Measurements from ENCODE around the gene SLC6A3. TPM values are rescaled to one million over a fixed set of nuclear protein-coding genes. Genes with fewer than 3 reads are reported as not detected.

The SLC6A3 gene
- total and polyA plus RNA-seq, 4 donors: 0.30 to 1.1 (median 0.90) TPM

GRCh38 chr5:1418238-1418920 is 26.9 kb downstream of the SLC6A3 start:
- Histone ChIP-seq H3K36me3 (ENCODE audit: control insufficient read depth in 4 of 4, insufficient read depth in 4 of 4, low read length in 4 of 4) (no peaks in the 10 kb centered on the region), H3K9ac (ENCODE audit: insufficient read depth in 1 of 2, low read length in 2 of 2) (no peak overlapping the region), H3K27ac (ENCODE audit: low read depth in 1 of 2, low read length in 1 of 2) (no peak overlapping the region), H3K4me1 (ENCODE audit: control insufficient read depth in 5 of 5, insufficient read depth in 5 of 5, low read length in 5 of 5) (no peaks in the 10 kb centered on the region), H3K4me3 (no peak overlapping the region), H3K27me3 (ENCODE audit: control insufficient read depth in 3 of 3, insufficient read depth in 3 of 3, low read length in 2 of 3) (no peaks in the 10 kb centered on the region), H3K9me3 (ENCODE audit: control insufficient read depth in 4 of 4, insufficient read depth in 3 of 4, low read length in 3 of 4) (peaks cover 0 to 6% (median 0%) of the 10 kb centered on the region in 4 donors)
- TF ChIP-seq CTCF (IDR thresholded peaks at IDR 0.05; ENCODE audit: control extremely low read depth, extremely low read depth): no peak
- peak in 1 of 3 donors; percentile 19 for DNase-seq
- no peak for ATAC-seq (ENCODE audit: insufficient read depth, low FRiP score)
- 85 to 91% methylated on average over 2 of the region's 2 CpGs for WGBS, 2 donors

- H3K9me3 ChIP-seq (ENCODE audit: control insufficient read depth in 4 of 4, insufficient read depth in 3 of 4, low read length in 3 of 4): peaks cover 0 to 6% (median 0%) of the 10 kb centered on the region in 4 donors
- no peak for TF ChIP-seq CTCF (IDR thresholded peaks at IDR 0.05; ENCODE audit: control extremely low read depth, extremely low read depth)
- no peak for DNase-seq
- no peaks in the 10 kb centered on the region for H3K36me3 ChIP-seq (ENCODE audit: control insufficient read depth in 4 of 4, insufficient read depth in 4 of 4, low read length in 4 of 4)
- H3K27ac ChIP-seq (ENCODE audit: low read depth in 1 of 2, low read length in 1 of 2): no peak overlapping the region
- no peak overlapping the region for H3K9ac ChIP-seq (ENCODE audit: insufficient read depth in 1 of 2, low read length in 2 of 2)
- 72 to 83% methylated on average over 6 of the region's 6 CpGs for WGBS, 2 donors
- peaks cover 0 to 3% (median 0%) of the 10 kb centered on the region in 3 donors for H3K27me3 ChIP-seq (ENCODE audit: control insufficient read depth in 3 of 3, insufficient read depth in 3 of 3, low read length in 2 of 3)
- no peak overlapping the region for H3K4me3 ChIP-seq
- ATAC-seq (ENCODE audit: insufficient read depth, low FRiP score): no peak
- H3K4me1 ChIP-seq (ENCODE audit: control insufficient read depth in 5 of 5, insufficient read depth in 5 of 5, low read length in 5 of 5): no peaks in the 10 kb centered on the region
These were observed 27.5 kb downstream of the SLC6A3 start for GRCh38 chr5:1417586-1418225.

- no peak for ATAC-seq (ENCODE audit: insufficient read depth, low FRiP score)
These were observed 28.3 kb downstream of the SLC6A3 start for GRCh38 chr5:1416856-1417469.

More at GRCh38 chr5:1416856-1417469, 28.3 kb downstream of the SLC6A3 start:
- no peak for DNase-seq
- Histone ChIP-seq H3K9me3 (ENCODE audit: control insufficient read depth in 4 of 4, insufficient read depth in 3 of 4, low read length in 3 of 4) (peaks cover 0 to 6% (median 0%) of the 10 kb centered on the region in 4 donors), H3K27me3 (ENCODE audit: control insufficient read depth in 3 of 3, insufficient read depth in 3 of 3, low read length in 2 of 3) (peaks cover 0 to 3% (median 0%) of the 10 kb centered on the region in 3 donors), H3K36me3 (ENCODE audit: control insufficient read depth in 4 of 4, insufficient read depth in 4 of 4, low read length in 4 of 4) (no peaks in the 10 kb centered on the region), H3K4me1 (ENCODE audit: control insufficient read depth in 5 of 5, insufficient read depth in 5 of 5, low read length in 5 of 5) (no peaks in the 10 kb centered on the region), H3K9ac (ENCODE audit: insufficient read depth in 1 of 2, low read length in 2 of 2) (no peak overlapping the region), H3K27ac (ENCODE audit: low read depth in 1 of 2, low read length in 1 of 2) (no peak overlapping the region), H3K4me3 (no peak overlapping the region)
- WGBS, 2 donors: 89 to 93% methylated on average over 12 of the region's 12 CpGs
- TF ChIP-seq CTCF (IDR thresholded peaks at IDR 0.05; ENCODE audit: control extremely low read depth, extremely low read depth): no peak

Data from lung (tissue), 12 donors.